HPDE6-E6E7 (cell line): ENCODE measurements around the gene IRAK1.

Experiments used
- DNase-seq: peaks from one replicate; pipeline ENCODE4 v3.0.0; 2011; ENCODE audit warnings: missing footprints; ENCODE audit errors: extremely low spot score

IRAK1 gene

GRCh38 chrX:154019061-154019621 lies 561 bp downstream of the IRAK1 start:
- DNase-seq: no peak

GRCh38 chrX:154018518-154019060 lies 1.1 kb downstream of the IRAK1 start:
- no peak for DNase-seq

GRCh38 chrX:154017766-154018517 lies 1.8 kb downstream of the IRAK1 start:
- no peak for DNase-seq

- no peak for DNase-seq
Observed at GRCh38 chrX:154016366-154017076, 3.2 kb downstream of the IRAK1 start.

GRCh38 chrX:154015581-154016264 lies 4.0 kb downstream of the IRAK1 start:
- DNase-seq: no peak

- DNase-seq: no peak
Observed at GRCh38 chrX:154014429-154015380, 5.0 kb downstream of the IRAK1 start.

- DNase-seq: no peak
Observed at GRCh38 chrX:154013614-154014360, 5.9 kb downstream of the IRAK1 start.

GRCh38 chrX:154013001-154013421 lies 6.7 kb downstream of the IRAK1 start:
- DNase-seq: no peak

- DNase-seq: no peak
Observed at GRCh38 chrX:154012336-154012991, 7.2 kb downstream of the IRAK1 start.

GRCh38 chrX:154011376-154012335 lies 8.0 kb downstream of the IRAK1 start:
- DNase-seq: no peak

- DNase-seq: no peak
Observed at GRCh38 chrX:154010330-154011087, 9.2 kb downstream of the IRAK1 start.

- no peak for DNase-seq
Observed at GRCh38 chrX:154008521-154008920, 11.2 kb downstream of the IRAK1 start.

GRCh38 chrX:154006947-154007346 lies 12.8 kb downstream of the IRAK1 start:
- no peak for DNase-seq

- DNase-seq: no peak
Observed at GRCh38 chrX:154004315-154004714, 15.4 kb downstream of the IRAK1 start.

- peak; percentile 58 for DNase-seq
Observed at GRCh38 chrX:154002215-154002719, 17.4 kb downstream of the IRAK1 start.

GRCh38 chrX:154000051-154000450 lies 19.7 kb downstream of the IRAK1 start:
- no peak for DNase-seq

- no peak for DNase-seq
Observed at GRCh38 chrX:153999359-154000037, 20.2 kb downstream of the IRAK1 start.
